Measurements from ENCODE around the gene SLC22A23.

GRCh38 chr6:3273707-3274521, 182.9 kb downstream of the SLC22A23 start:
- TF ChIP-seq EZH2 (IDR thresholded peaks at IDR 0.05; ENCODE audit: borderline replicate concordance, insufficient read depth, low read depth, low read length, poor library complexity, severe bottlenecking), result no peak
- TF ChIP-seq CTCF (IDR thresholded peaks at IDR 0.05), result no peak
